SJCRH30 (cell line): ENCODE results near the gene IFNGR2. TPM values are rescaled to one million over a fixed set of nuclear protein-coding genes. Genes with fewer than 3 reads are reported as not detected.
"Not testable (repeated sequence)": the region's sequence is repeated elsewhere in the genome, so short reads cannot be mapped to it uniquely, and the experiment has no call there.

Experiments used
- DNase-seq, 2 experiments: peaks; one replicate each; pipeline ENCODE4 v3.0.0-alpha.2; 2015 to 2020
- H3K27ac ChIP-seq: fragments of 250-450 bp; sonication (Bioruptor Pico); 2 replicates; pipeline ENCODE4 v1.5.1; 2020; ENCODE audit warnings: mild to moderate bottlenecking, moderate library complexity
- H3K27me3 ChIP-seq: fragments of 250-450 bp; sonication (Bioruptor Pico); 2 replicates; pipeline ENCODE4 v1.5.1; 2020; ENCODE audit warnings: mild to moderate bottlenecking, moderate library complexity
- H3K36me3 ChIP-seq: fragments of 250-450 bp; sonication (Bioruptor Pico); 2 replicates; pipeline ENCODE4 v1.5.1; 2020; ENCODE audit warnings: mild to moderate bottlenecking, moderate library complexity
- H3K4me1 ChIP-seq: fragments of 250-450 bp; sonication (Bioruptor Pico); 2 replicates; pipeline ENCODE4 v1.5.1; 2020; ENCODE audit warnings: mild to moderate bottlenecking, moderate library complexity
- H3K4me3 ChIP-seq: fragments of 250-450 bp; sonication (Bioruptor Pico); 2 replicates; pipeline ENCODE4 v1.5.1; 2020; ENCODE audit warnings: mild to moderate bottlenecking, moderate library complexity
- H3K9me3 ChIP-seq: fragments of 250-450 bp; sonication (Bioruptor Pico); replicated peaks from 2 replicates; pipeline ENCODE4 v1.5.1; 2020; ENCODE audit warnings: mild to moderate bottlenecking, moderate library complexity
- total RNA-seq: library from RNA; depleted of rRNA; stranded (reverse); fragments of >200 nt; shearing (Covaris generic); gene quantifications from 2 replicates; pipeline ENCODE4 v1.2.3, GENCODE V29; 2014; rRNA removed

IFNGR2 gene, protein sequence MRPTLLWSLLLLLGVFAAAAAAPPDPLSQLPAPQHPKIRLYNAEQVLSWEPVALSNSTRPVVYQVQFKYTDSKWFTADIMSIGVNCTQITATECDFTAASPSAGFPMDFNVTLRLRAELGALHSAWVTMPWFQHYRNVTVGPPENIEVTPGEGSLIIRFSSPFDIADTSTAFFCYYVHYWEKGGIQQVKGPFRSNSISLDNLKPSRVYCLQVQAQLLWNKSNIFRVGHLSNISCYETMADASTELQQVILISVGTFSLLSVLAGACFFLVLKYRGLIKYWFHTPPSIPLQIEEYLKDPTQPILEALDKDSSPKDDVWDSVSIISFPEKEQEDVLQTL
- 67.1 and 71.6 TPM in 2 replicates for total RNA-seq

DNA sequence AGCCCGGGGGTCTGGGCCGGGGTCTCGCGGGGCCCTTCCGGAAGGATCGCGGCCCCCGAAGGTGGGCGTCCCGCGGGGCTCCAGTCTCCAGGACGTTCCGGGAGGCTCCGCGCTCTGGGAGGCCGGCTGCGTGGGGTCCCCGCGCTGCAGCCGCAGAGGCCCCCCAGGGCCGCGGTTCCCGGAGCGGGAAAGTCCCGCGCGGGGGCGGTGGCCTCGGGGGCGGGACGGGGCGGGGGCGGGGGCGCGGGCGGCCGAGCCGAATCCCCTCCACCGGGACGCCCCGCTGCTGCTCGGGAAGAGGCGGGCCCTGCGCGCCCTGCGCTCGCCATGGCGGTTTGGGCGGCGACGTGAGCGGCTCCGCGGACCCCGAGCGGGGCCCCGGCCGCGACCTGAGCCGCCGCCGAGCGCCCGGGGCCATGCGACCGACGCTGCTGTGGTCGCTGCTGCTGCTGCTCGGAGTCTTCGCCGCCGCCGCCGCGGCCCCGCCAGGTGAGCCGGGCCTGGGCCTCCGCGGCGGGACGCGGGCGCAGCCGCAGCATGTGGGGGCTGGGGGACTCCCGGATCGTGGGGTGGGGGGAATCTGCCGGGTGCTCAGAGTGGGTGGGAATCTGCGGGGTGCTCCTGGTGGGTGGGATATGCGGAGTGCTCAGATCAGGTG lies at the start of gene IFNGR2:
Gene IFNGR2, plus strand, starts transcription at position 286 of the 658 bp plus-strand sequence. Its CDS starts 131 bp downstream, at position 417.
- H3K9me3 ChIP-seq, result no peaks in the 10 kb centered on the region
- peak within 1 kb of the TSS; percentile 63 for H3K27ac ChIP-seq
- peak; percentile 34 to 49 for DNase-seq
- H3K4me1 ChIP-seq, result peaks cover 18% of the 10 kb centered on the region
- peak within 1 kb of the TSS; percentile 92 for H3K4me3 ChIP-seq
- no peaks in the 10 kb centered on the region; the same call in 1 of the 2 replicates for H3K36me3 ChIP-seq
- H3K27me3 ChIP-seq, result no peaks in the 10 kb centered on the region

DNA sequence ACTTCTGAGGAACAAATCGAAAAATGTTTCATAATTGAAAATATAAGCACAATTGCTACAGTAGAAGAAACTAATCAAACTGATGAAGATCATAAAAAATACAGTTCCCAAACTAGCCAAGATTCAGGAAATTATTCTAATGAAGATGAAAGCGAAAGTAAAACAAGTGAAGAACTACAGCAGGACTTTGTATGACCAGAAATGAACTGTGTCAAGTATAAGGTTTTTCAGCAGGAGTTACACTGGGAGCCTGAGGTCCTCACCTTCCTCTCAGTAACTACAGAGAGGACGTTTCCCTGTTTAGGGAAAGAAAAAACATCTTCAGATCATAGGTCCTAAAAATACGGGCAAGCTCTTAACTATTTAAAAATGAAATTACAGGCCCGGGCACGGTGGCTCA lies 47.9 kb upstream of the IFNGR2 start:
- peak overlapping the region; percentile 53 for H3K27ac ChIP-seq
- H3K36me3 ChIP-seq, result peaks cover 41% of the 10 kb centered on the region
- H3K4me3 ChIP-seq, result no peak overlapping the region

DNA sequence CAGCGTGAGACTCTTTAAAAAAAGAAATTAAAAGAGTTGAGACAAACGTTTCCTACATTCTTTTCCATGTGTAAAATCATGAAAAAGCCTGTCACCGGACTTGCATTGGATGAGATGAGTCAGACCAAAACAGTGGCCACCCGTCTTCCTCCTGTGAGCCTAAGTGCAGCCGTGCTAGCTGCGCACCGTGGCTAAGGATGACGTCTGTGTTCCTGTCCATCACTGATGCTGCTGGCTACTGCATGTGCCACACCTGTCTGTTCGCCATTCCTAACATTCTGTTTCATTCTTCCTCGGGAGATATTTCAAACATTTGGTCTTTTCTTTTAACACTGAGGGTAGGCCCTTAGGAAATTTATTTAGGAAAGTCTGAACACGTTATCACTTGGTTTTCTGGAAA lies 47.2 kb upstream of the IFNGR2 start:
- no peaks in the 10 kb centered on the region for H3K27me3 ChIP-seq
- H3K4me3 ChIP-seq, result no peak overlapping the region
- H3K36me3 ChIP-seq, result peaks cover 36% of the 10 kb centered on the region
- peak; percentile 78 to 82 for DNase-seq
- H3K9me3 ChIP-seq, result no peaks in the 10 kb centered on the region
- peak overlapping the region; percentile 53 for H3K27ac ChIP-seq
- peaks cover 19% of the 10 kb centered on the region for H3K4me1 ChIP-seq

More for the DNA sequence above, 47.9 kb upstream of the IFNGR2 start:
- Histone ChIP-seq H3K4me1 (peaks cover 19% of the 10 kb centered on the region), H3K9me3 (no peaks in the 10 kb centered on the region), H3K27me3 (no peaks in the 10 kb centered on the region)
- DNase-seq, result no peak

DNA sequence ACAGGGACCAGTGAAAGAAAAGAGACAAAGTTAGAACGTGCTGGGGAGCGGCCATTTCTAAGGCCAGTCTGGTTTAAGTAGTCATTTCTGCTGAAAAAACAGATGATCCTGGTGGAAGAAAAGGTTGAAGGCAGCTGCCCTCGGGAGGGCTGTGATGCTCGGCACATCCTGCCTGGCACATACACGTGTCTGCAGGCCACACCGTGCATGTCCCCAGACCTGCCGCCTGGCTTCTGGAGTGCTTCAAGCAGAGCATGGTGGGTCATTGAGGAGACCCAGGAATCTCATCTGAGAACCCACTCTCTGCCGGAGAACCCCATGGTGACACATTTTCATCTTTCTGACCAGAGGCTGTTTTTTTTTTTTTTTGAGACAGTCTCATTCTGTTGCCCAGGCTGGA lies 46.0 kb upstream of the IFNGR2 start:
- Histone ChIP-seq H3K4me1 (peaks cover 24% of the 10 kb centered on the region), H3K4me3 (no peak overlapping the region), H3K36me3 (peaks cover 34% of the 10 kb centered on the region), H3K9me3 (no peaks in the 10 kb centered on the region), H3K27ac (peak overlapping the region; percentile 53; the same call in 1 of the 2 replicates), H3K27me3 (no peaks in the 10 kb centered on the region)
- no peak for DNase-seq

DNA sequence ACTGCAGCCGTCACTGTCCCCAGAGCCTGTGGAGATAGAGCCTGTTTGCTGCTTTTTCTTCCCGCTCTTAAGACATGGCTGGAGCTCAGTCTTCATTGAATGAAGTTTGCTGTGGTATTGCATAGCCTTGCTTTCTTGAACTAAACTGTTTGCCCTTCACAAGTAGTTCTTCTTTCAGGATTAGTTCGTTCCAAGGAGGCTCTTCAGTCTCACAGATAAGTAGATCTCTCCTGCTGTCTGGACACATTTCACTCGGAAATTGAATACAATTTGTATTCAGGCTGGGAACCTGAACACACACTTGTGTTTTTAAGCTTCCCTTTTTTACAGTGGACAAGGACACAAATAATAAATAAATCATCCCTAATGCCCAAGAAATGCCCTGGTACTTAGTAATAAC lies 43.8 kb upstream of the IFNGR2 start:
- H3K4me3 ChIP-seq, result no peak overlapping the region

DNA sequence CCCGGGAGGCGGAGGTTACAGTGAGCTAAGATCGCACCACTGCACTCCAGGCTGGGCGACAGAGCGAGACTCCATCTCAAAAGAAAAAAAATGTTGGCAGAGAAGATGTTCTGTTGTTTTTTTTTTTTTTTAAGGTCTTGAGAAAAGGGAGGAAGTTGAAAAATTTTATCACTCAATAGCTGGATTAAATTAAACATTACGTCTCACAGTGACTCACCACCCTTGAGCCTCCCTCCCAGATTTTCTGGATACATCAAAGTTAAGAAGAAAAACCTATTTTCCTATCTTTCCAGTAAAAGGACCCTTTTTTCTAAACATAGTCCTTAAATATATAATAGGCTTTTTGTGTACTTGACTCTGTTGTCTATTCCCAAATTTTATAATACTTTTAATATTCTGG lies 42.9 kb upstream of the IFNGR2 start:
- Histone ChIP-seq H3K4me3 (no peak overlapping the region), H3K27ac (no peak overlapping the region), H3K27me3 (no peaks in the 10 kb centered on the region), H3K4me1 (peaks cover 21% of the 10 kb centered on the region), H3K36me3 (peaks cover 16% of the 10 kb centered on the region), H3K9me3 (no peaks in the 10 kb centered on the region)
- no peak for DNase-seq

More for the DNA sequence above, 43.8 kb upstream of the IFNGR2 start:
- Histone ChIP-seq H3K36me3 (peaks cover 20% of the 10 kb centered on the region), H3K4me1 (peaks cover 24% of the 10 kb centered on the region), H3K9me3 (no peaks in the 10 kb centered on the region), H3K27me3 (no peaks in the 10 kb centered on the region), H3K27ac (no peak overlapping the region)
- no peak for DNase-seq

DNA sequence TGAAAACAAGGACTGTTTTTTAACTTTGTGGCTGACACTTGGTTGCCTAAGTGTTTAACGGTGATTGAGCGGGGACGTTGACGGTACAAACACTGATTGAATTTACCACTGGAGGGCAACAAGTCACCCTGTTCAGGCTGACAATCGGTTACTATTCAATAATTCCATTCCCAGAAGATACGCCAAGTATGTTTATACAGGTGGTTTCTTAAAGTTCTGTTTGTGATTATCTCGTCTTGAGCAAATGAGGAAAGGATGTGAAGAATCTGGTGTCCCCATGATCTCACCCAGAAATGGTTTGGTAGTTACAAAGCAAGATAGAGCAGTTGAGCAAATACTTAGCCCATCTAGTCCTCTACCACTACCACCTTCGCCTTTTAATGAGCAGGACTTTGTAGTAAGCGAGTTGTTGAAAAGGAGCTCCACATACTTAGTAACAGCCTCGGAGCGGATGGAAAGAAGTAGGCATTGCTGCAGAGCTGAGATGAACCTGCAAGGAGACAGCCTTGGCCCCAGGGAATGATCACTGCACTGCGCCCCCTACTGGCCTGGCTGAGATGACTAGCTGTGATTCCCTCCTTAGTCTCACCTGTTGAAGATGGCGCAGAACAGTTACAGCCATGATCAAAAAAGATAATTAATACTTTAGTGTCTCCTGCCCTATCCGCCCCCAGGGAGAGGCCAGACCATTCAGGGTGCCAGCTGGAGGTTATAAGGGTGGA lies 42.2 kb upstream of the IFNGR2 start:
- peak; percentile 70 to 86 for DNase-seq
- Histone ChIP-seq H3K36me3 (peaks cover 13% of the 10 kb centered on the region), H3K27ac (no peak overlapping the region), H3K27me3 (no peaks in the 10 kb centered on the region), H3K4me1 (peaks cover 15% of the 10 kb centered on the region), H3K9me3 (no peaks in the 10 kb centered on the region), H3K4me3 (no peak overlapping the region)

DNA sequence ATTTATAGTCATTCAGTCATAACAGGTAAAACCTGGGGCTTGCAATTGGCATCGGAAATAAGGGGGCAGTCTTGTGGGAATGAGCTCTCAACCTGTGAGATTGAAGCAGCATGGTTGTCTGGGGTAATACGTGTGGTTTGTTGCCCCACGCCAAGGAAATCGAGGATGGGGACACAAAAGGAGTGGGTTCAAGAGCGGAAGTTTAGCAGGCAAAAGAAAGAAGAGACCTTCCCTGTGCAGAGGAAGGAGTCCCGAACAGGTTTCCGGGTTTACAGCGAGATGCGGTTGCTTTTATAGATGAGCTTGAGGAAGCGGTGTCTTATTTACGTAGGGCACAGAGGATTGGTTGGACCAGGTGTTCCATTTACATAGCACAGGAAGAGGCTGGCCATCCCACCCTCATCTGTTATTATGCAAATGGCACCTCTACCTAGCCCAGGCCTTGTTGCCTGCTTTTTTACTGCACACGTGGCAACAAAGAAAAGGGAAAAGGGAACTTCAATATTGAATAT lies 41.1 kb upstream of the IFNGR2 start:
- no peak overlapping the region for H3K27ac ChIP-seq
- peaks cover 7% of the 10 kb centered on the region; the same call in 1 of the 2 replicates for H3K36me3 ChIP-seq
- DNase-seq, result peak in 1 of 2 experiments; percentile 34
- peaks cover 5% of the 10 kb centered on the region for H3K4me1 ChIP-seq
- H3K4me3 ChIP-seq, result no peak overlapping the region
- peaks cover 3% of the 10 kb centered on the region; the same call in 1 of the 2 replicates for H3K9me3 ChIP-seq
- no peaks in the 10 kb centered on the region for H3K27me3 ChIP-seq

DNA sequence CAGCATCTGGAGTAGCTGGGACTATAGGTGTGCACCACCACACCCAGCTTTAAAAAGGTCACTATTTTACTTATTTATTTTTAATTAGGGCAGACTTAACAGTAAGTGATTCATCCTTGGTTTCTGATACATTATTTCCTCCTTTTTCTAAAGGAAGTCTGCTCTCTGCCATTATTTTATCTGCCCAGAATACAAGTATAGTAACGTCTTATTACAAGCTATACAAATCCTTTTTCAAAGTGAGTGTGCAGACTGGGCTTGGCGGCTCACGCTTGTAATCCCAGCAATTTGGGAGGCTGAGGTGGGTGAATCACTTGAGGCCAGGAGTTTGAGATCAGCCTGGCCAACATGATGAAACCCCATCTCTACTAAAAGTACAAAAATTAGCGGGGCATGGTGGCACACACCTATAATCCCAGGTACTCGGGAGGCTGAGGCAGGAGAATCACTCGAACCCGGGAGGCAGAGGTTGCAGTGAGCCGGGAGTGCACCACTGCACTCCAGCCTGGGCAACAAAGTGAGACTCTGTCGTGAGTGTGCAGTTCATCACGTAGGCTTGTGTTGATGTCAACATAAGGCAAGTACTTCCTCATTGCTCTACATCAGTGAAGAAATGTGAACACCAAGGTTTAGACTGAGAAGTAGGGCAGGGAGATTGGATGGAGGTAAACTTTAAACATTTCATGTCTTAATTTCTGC lies 39.2 kb upstream of the IFNGR2 start:
- not testable (repeated sequence) for DNase-seq, H3K4me1 ChIP-seq, H3K27me3 ChIP-seq, H3K27ac ChIP-seq, H3K9me3 ChIP-seq, H3K4me3 ChIP-seq, H3K36me3 ChIP-seq

DNA sequence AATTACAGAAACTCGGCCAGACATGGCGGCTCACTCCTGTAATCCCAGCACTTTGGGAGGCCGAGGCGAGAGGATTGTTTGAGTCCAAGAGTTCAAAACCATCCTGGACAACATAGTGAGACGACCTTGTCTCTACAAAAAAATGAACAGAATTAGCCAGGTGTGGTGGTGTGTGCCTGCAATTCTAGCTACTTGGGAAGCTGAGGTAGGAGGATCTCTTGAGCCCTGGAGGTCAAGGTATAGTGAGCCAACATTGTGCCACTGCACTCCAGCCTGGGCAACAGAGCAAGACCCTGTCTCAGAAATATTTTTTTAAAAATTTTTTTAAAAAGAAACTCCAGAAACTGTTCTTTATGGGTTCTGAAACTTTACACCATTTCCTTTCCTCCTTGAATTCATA lies 38.4 kb upstream of the IFNGR2 start:
- DNase-seq, result no peak
- Histone ChIP-seq H3K9me3 (peaks cover 9% of the 10 kb centered on the region; the same call in 1 of the 2 replicates), H3K4me3 (no peak overlapping the region), H3K4me1 (peaks cover 4% of the 10 kb centered on the region; the same call in 1 of the 2 replicates), H3K36me3 (no peaks in the 10 kb centered on the region), H3K27me3 (no peaks in the 10 kb centered on the region), H3K27ac (no peak overlapping the region)

DNA sequence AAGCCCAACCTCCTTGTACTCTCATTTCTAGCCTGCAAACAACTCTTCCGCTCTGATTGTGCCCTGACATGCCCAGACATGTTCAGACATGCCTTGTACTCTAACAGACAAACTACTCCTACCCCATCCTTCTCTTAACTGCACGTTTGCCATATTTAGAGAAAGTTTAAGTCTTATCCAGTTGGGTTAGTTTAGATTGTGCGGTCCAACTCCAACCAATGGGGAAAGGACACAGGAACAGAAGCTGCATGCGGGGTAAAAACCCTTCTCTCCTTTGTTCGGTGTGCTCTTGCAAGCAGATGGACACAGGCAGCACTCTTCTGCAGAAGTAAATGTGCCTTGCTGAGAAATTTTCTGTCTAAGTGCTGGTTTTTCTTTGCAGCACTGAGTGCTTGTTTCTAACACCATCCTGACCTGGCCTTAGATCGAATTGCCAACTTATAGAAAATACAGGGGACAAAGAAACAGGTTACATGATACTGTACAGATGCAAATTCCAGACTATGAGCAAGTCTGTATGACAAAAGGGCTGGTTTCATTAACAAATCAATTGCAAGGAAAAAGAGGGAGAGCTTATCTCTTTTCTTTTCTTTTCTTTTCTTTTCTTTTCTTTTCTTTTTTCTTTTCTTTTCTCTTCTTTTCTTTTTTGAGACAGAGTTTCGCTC lies 35.8 kb upstream of the IFNGR2 start:
- Histone ChIP-seq H3K4me3 (no peak overlapping the region), H3K9me3 (peaks cover 9% of the 10 kb centered on the region; the same call in 1 of the 2 replicates), H3K36me3 (no peaks in the 10 kb centered on the region), H3K27ac (no peak overlapping the region), H3K4me1 (no peaks in the 10 kb centered on the region), H3K27me3 (no peaks in the 10 kb centered on the region)
- no peak for DNase-seq

DNA sequence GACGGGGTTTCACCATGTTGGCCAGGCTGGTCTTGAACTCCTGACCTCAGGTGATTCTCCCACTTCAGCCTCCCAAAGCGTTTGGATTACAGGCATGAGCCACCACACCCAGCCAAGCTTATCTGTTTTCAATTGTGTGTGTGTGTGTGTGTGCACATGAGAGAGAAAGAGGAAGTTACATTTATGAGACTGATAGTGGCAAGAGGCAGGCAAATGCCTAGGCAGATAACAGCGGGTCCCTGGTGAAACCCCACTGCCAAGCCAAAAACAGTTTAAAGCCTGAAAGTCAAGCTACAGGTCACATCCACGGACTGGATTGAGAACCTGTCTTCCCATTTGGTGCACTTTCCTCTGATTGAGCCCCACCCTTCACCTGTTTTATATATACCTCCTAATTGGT lies 35.1 kb upstream of the IFNGR2 start:
- Histone ChIP-seq H3K4me1 (no peaks in the 10 kb centered on the region), H3K36me3 (no peaks in the 10 kb centered on the region), H3K9me3 (peaks cover 9% of the 10 kb centered on the region; the same call in 1 of the 2 replicates), H3K27me3 (no peaks in the 10 kb centered on the region), H3K4me3 (no peak overlapping the region), H3K27ac (no peak overlapping the region)
- no peak for DNase-seq

DNA sequence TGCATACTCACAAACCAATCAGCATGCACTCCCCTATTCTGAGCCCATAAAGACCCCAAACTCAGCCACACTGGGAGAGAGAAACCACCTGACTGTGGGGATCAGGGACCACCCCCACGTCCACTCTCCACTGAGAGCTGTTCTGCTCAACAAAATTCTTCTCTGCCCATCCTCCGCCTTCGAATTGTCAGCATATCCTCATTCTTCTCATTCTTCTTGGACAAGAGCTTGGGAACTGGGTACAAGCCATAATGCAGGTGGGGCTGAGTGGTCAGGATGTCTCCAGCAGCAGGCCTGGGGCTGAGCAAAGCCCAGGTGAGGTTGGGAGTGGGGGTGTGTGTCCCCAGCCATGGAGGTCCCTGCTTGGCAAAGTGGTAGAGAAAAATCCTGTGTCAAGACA lies 34.6 kb upstream of the IFNGR2 start:
- H3K27ac ChIP-seq, result no peak overlapping the region
- no peak for DNase-seq
- no peaks in the 10 kb centered on the region for H3K36me3 ChIP-seq
- H3K27me3 ChIP-seq, result no peaks in the 10 kb centered on the region
- no peaks in the 10 kb centered on the region for H3K4me1 ChIP-seq
- no peak overlapping the region for H3K4me3 ChIP-seq
- peaks cover 9% of the 10 kb centered on the region; the same call in 1 of the 2 replicates for H3K9me3 ChIP-seq

DNA sequence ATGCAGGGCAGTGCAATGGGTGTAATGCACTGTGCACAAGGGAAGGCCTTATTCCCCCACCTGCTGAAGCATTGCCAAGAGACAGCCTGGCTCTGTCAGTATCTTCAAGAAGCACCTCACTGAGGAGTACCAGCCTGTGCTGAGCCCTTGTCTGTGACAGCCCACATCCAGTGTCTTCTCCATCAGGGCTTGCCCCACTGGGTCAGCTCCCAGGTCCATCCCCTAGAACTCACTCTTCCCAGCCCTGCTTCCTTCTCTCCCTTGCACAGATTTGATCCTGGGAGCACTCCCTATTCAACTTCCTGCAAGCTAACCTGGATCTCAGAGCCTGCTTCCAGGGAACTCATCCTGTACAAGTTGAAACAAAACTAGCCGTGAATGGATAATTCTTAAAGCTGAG lies 33.6 kb upstream of the IFNGR2 start:
- no peak for DNase-seq
- peaks cover 9% of the 10 kb centered on the region; the same call in 1 of the 2 replicates for H3K9me3 ChIP-seq
- H3K27ac ChIP-seq, result no peak overlapping the region
- no peaks in the 10 kb centered on the region for H3K4me1 ChIP-seq
- no peaks in the 10 kb centered on the region for H3K36me3 ChIP-seq
- no peak overlapping the region for H3K4me3 ChIP-seq
- H3K27me3 ChIP-seq, result no peaks in the 10 kb centered on the region
